B cell (primary cell): ENCODE results near the gene SNRK. TPM values are rescaled to one million over a fixed set of nuclear protein-coding genes. Genes with fewer than 3 reads are reported as not detected.

Experiments
- ATAC-seq: fragments of 200-7000 bp; cut with Tn5 transposase; one replicate; pipeline ENCODE4 v1.10.0; 2021; ENCODE audit warnings: low read depth, mild to moderate bottlenecking, moderate number of reproducible peaks, moderate library complexity
- CTCF ChIA-PET: fragments of 350-600 bp; sonication (Branson Sonifier 250); formaldehyde crosslinking; loops from one replicate; lab custom pipeline; 2021; ENCODE audit warnings: antibody characterized with exemption, inconsistent platforms; lab: Charles Lee
- POLR2A ChIA-PET: fragments of 350-600 bp; sonication (Branson Sonifier 250); formaldehyde crosslinking; loops from one replicate; lab custom pipeline; 2021; ENCODE audit warnings: antibody characterized with exemption; lab: Charles Lee
- DNase-seq: peaks from one replicate; pipeline ENCODE4 v3.0.0; 2013
- H2AFZ ChIP-seq: 2 replicates; pipeline ENCODE4 v1.6.1; 2012; ENCODE audit warnings: mild to moderate bottlenecking, low read depth, low read length; ENCODE audit not compliant: insufficient read depth, poor library complexity, severe bottlenecking
- H3K27ac ChIP-seq, 2 donors: 1 replicate in 1 of 2; 2 replicates in 1 of 2; pipeline ENCODE4 v1.5.1; 2012 to 2013; ENCODE audit warnings: low read length in 2 of 2, mild to moderate bottlenecking in 2 of 2, moderate library complexity in 1 of 2
- H3K27me3 ChIP-seq, 4 experiments: fragments of 200-600 bp in 1 of 4; sonication (generic) in 1 of 4; replicated peaks in 1 of 4; 1 replicate in 2 of 4; 2 replicates in 2 of 4; pipeline versions ENCODE4 v1.6.1 to v1.7.0; 2013 to 2016; ENCODE audit warnings: low read length in 3 of 4, mild to moderate bottlenecking in 2 of 4, mixed read lengths in 1 of 4, moderate library complexity in 1 of 4; ENCODE audit not compliant: insufficient read depth in 4 of 4, control insufficient read depth in 3 of 4; ENCODE audit errors: control extremely low read depth in 1 of 4
- H3K36me3 ChIP-seq, 2 experiments: replicated peaks in 1 of 2; 1 replicate in 1 of 2; 2 replicates in 1 of 2; pipeline versions ENCODE4 v1.6.1 to v1.7.1; 2013; ENCODE audit warnings: low read length in 1 of 2; ENCODE audit not compliant: insufficient read depth in 2 of 2, control insufficient read depth in 1 of 2; ENCODE audit errors: control extremely low read depth in 1 of 2, extremely low read depth in 1 of 2
- H3K4me1 ChIP-seq, 2 donors: fragments of 200-600 bp in 1 of 2; sonication (generic) in 1 of 2; 1 replicate in 1 of 2; 2 replicates in 1 of 2; pipeline versions ENCODE4 v1.5.1 to v1.6.1; 2013 to 2017; ENCODE audit warnings: low read length in 2 of 2; ENCODE audit not compliant: control insufficient read depth in 2 of 2, insufficient read depth in 2 of 2
- H3K4me2 ChIP-seq: replicated peaks from 2 replicates; pipeline ENCODE3; 2012; ENCODE audit warnings: mild to moderate bottlenecking, low read depth, low read length; ENCODE audit not compliant: poor library complexity, severe bottlenecking
- H3K4me3 ChIP-seq, 5 experiments: fragments of 200-600 bp in 1 of 5; sonication (generic) in 1 of 5; 1 replicate in 3 of 5; 2 replicates in 2 of 5; pipeline versions ENCODE4 v1.5.1 to v1.7.0; 2011 to 2016; ENCODE audit warnings: low read length in 4 of 5, mild to moderate bottlenecking in 4 of 5, low read depth in 2 of 5, control low read depth in 1 of 5, moderate library complexity in 1 of 5; ENCODE audit not compliant: insufficient read depth in 1 of 5; ENCODE audit errors: control extremely low read depth in 1 of 5, extremely low read depth in 1 of 5
- H3K79me2 ChIP-seq: fragments of 200-600 bp; sonication (generic); one replicate; pipeline ENCODE4 v1.6.0; 2016; ENCODE audit warnings: low read length; ENCODE audit not compliant: control insufficient read depth, insufficient read depth
- H3K9ac ChIP-seq: fragments of 200-600 bp; sonication (generic); 2 replicates; pipeline ENCODE4 v1.6.1; 2017; ENCODE audit warnings: mild to moderate bottlenecking, low read length, moderate library complexity
- H3K9me3 ChIP-seq, 3 donors: one replicate each; pipeline versions ENCODE4 v1.6.1 to v1.7.1; 2013; ENCODE audit warnings: low read length in 2 of 3; ENCODE audit not compliant: control insufficient read depth in 2 of 3, insufficient read depth in 1 of 3; ENCODE audit errors: control extremely low read depth in 1 of 3
- H4K20me1 ChIP-seq: 2 replicates; pipeline ENCODE4 v1.6.0; 2012; ENCODE audit warnings: mild to moderate bottlenecking, low read length; ENCODE audit not compliant: insufficient read depth, control insufficient read depth, poor library complexity, severe bottlenecking
- H3K27ac Mint-ChIP-seq: one replicate; pipeline ENCODE4 v1.8.0; 2021; ENCODE audit warnings: mixed read lengths
- H3K27me3 Mint-ChIP-seq: one replicate; pipeline ENCODE4 v1.8.0; 2021; ENCODE audit warnings: mixed read lengths
- H3K4me1 Mint-ChIP-seq: one replicate; pipeline ENCODE4 v1.8.0; 2021; ENCODE audit warnings: mixed read lengths
- H3K4me3 Mint-ChIP-seq: one replicate; pipeline ENCODE4 v1.8.0; 2021; ENCODE audit warnings: mixed read lengths
- H3K9me3 Mint-ChIP-seq: one replicate; pipeline ENCODE4 v1.8.0; 2022; ENCODE audit warnings: mixed read lengths; ENCODE audit not compliant: insufficient read depth
- CTCF ChIP-seq: fragments of 200-600 bp; IDR thresholded peaks from one replicate; pipeline ENCODE4 v1.8.0; 2022; ENCODE audit warnings: antibody characterized with exemption, mild to moderate bottlenecking
- EZH2 ChIP-seq: IDR thresholded peaks from 2 replicates; pipeline ENCODE4 v1.6.1; 2012; ENCODE audit warnings: borderline replicate concordance, low read depth, mild to moderate bottlenecking, moderate library complexity, low read length; ENCODE audit not compliant: insufficient read depth, poor library complexity, severe bottlenecking
- WGBS: methylation state at CpG from one replicate; pipeline ENCODE4 v1.1.5; 2013; ENCODE audit warnings: missing lambda C conversion rate; ENCODE audit not compliant: insufficient coverage; 5-methylcytosine and 5-hydroxymethylcytosine counted together
- intact Hi-C: fragments of 100-400 bp; cut with micrococcal nuclease; formaldehyde crosslinking; loops from one replicate; pipeline ENCODE4 v1.10.0; 2022
- polyA plus RNA-seq: library from polyadenylated mRNA; depleted of rRNA; stranded (reverse); fragments of >200 nt; gene quantifications from 2 replicates; pipeline ENCODE4 v1.2.3, GENCODE V29; 2012
- total RNA-seq, 2 donors: library from RNA; stranded (reverse); fragments of 120-200 nt in 1 of 2; gene quantifications; 1 replicate in 1 of 2; 2 replicates in 1 of 2; pipeline versions ENCODE4 v1.2.3 to v1.2.4, GENCODE V29; 2013 to 2022

SNRK gene
- total and polyA plus RNA-seq, 2 donors (not counting 1 experiment from before 2014, with no cell fraction given) = 17.8 to 46.7 TPM

- ATAC-seq (no peak), DNase-seq (no peak)
- Histone ChIP-seq H3K4me2 (no peak overlapping the region), H3K36me3 (no peaks in the 10 kb centered on the region), H3K4me1 (peaks cover 12% of the 10 kb centered on the region in 2 donors), H2AFZ (no peak overlapping the region), H3K9me3 (no peaks in the 10 kb centered on the region), H3K79me2 (no peaks in the 10 kb centered on the region), H3K27me3 (no peaks in the 10 kb centered on the region), H3K9ac (no peak overlapping the region), H4K20me1 (no peaks in the 10 kb centered on the region), H3K4me3 (no peak overlapping the region), H3K27ac (no peak overlapping the region)
- Mint-ChIP-seq H3K27ac (no peak overlapping the region), H3K9me3 (no peaks in the 10 kb centered on the region), H3K4me3 (no peak overlapping the region), H3K4me1 (peaks cover 19% of the 10 kb centered on the region), H3K27me3 (no peaks in the 10 kb centered on the region)
- CTCF ChIA-PET = interaction anchor here (0.9 to 2.0 kb wide), 3 partner anchors 9 to 31 kb away, joined by 3 to 9 read pairs (median 3); no protein-coding TSS in a partner anchor
- TF ChIP-seq CTCF = no peak
- no peak for TF ChIP-seq EZH2
- POLR2A ChIA-PET = no interaction called here
- intact Hi-C loops = no loop called here
These were observed 102.6 kb downstream of the SNRK start for GRCh38 chr3:43388915-43389314.

DNA sequence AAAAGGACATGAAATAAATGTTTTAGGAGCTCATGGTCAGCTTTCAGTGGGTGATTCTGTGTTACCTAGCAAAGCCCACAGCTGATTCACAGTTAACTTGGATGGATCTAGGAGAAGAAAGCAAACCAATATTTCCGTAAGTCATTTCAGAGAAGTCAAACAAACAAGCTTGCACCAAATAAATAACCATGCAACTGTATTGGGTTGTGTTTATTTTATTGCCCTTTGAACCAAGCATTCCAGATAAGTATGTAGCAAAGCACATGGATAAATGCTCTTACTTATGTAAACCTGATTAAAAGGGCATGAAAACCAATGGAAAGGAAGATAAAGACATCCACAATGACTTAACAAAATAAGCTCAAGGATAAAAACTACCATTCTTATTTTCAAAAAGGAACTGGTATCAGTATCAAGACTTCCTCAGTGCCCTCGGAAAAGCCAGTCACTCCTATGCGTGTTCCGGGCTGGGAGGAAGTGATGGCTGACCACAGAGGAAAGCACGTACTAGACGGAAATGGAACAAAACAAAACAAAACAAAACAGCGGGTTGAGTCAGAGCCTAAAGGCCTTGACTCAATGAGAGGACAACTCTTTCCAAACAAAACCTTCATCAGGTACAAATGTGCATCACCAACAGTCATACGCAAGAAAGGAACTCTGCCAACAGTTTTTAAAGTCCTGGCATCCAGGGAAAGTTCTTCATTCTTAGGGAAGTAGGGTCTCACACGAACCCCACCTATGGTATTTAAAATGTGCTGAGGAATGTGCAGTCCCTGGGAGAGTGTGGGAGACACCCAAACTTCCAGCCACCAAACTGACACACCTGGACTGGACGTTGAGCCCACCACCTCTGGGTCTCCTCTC lies 103.3 kb downstream of the SNRK start:
- POLR2A ChIA-PET = interaction anchor here (0.5 kb wide), 1 partner anchor 68 kb away, joined by 4 read pairs; no protein-coding TSS in a partner anchor
- no peak overlapping the region for H3K27ac ChIP-seq
- H3K9me3 ChIP-seq = no peaks in the 10 kb centered on the region
- no peaks in the 10 kb centered on the region for H3K27me3 ChIP-seq
- ATAC-seq (peak; percentile 39), DNase-seq (peak; percentile 32)
- intact Hi-C loops = no loop called here
- H3K4me1 ChIP-seq = peaks cover 12% of the 10 kb centered on the region in 2 donors
- Mint-ChIP-seq H3K27me3 (no peaks in the 10 kb centered on the region), H3K4me1 (peaks cover 19% of the 10 kb centered on the region), H3K4me3 (peak overlapping the region; percentile 20), H3K27ac (peak overlapping the region; percentile 57), H3K9me3 (no peaks in the 10 kb centered on the region)
- H3K36me3 ChIP-seq = no peaks in the 10 kb centered on the region
- TF ChIP-seq CTCF (no peak), EZH2 (no peak)
- H3K9ac ChIP-seq = no peak overlapping the region
- no peaks in the 10 kb centered on the region for H4K20me1 ChIP-seq
- H2AFZ ChIP-seq = peak overlapping the region; percentile 35
- H3K4me3 ChIP-seq = peak overlapping the region in 1 of 5 experiments; percentile 11
- H3K4me2 ChIP-seq = peak overlapping the region; percentile 48
- CTCF ChIA-PET = interaction anchor here (0.9 to 2.0 kb wide), 3 partner anchors 9 to 229 kb away, joined by 3 to 9 read pairs (median 3); no protein-coding TSS in a partner anchor
- 31% methylated on average over 3 of the region's 10 CpGs for WGBS
- H3K79me2 ChIP-seq = no peaks in the 10 kb centered on the region
